Kidney epithelial cell (primary cell): ENCODE measurements around the gene PRCP. TPM values are rescaled to one million over a fixed set of nuclear protein-coding genes. Genes with fewer than 3 reads are reported as not detected.

Source experiments
- DNase-seq: peaks from one replicate; pipeline ENCODE4 v3.0.0-alpha.2; 2010; ENCODE audit warnings: low read depth
- H3K27me3 ChIP-seq: 2 replicates; pipeline ENCODE4 v1.6.0; 2011; ENCODE audit warnings: low read length; ENCODE audit not compliant: control insufficient read depth, insufficient read depth
- H3K36me3 ChIP-seq: 2 replicates; pipeline ENCODE4 v1.5.1; 2011; ENCODE audit warnings: low read length; ENCODE audit not compliant: control insufficient read depth, insufficient read depth
- H3K4me3 ChIP-seq: 2 replicates; pipeline ENCODE4 v1.5.1; 2011; ENCODE audit warnings: low read depth, mild to moderate bottlenecking, control low read depth, low read length
- CTCF ChIP-seq: IDR thresholded peaks from 2 replicates; pipeline ENCODE4 v1.5.1; 2011; ENCODE audit warnings: mild to moderate bottlenecking, moderate library complexity, low read length, control low read depth, inconsistent platforms; ENCODE audit not compliant: insufficient read depth, poor library complexity, severe bottlenecking
- total RNA-seq: library from RNA; depleted of rRNA; stranded (reverse); fragments of >200 nt; gene quantifications from 2 replicates; pipeline ENCODE4 v1.2.3, GENCODE V29; 2015

Gene PRCP
- total RNA-seq, 1 donor from 2014 or later: 23.7 TPM

GRCh38 chr11:82896183-82896582 is 4.0 kb downstream of the PRCP start:
- Histone ChIP-seq H3K36me3 (no peaks in the 10 kb centered on the region), H3K27me3 (no peaks in the 10 kb centered on the region), H3K4me3 (no peak overlapping the region)
- no peak for DNase-seq
- no peak for TF ChIP-seq CTCF

DNA sequence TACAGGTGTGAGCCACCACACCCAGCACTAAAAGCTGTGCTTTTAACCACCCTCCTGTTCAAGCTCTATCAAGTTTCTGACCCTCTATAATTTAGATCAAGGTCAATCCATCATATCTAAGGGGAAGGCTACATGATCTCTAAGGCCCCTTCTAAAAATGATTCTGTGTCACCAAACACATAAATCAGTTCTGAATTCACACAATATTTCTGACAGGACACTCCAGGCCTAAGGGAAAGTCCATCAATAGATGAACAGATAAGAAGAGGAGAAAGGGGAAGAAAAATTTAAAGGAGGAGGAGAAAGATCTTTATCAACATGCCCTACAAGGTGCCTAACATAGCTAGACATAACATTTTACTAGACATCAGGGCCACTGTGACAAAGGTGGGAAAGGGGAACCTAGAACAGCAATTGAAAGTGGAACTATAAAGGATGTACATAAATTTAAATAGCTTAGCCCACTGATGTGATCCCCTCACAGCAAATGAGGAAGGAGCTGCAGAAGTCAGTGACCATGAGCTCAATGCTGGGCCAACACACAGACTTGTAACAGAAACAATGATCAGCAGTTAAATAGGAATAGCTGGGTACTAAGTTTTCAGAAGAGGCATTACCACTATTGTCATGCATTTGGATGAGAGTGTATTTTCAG is 4.7 kb downstream of the PRCP start:
- TF ChIP-seq CTCF: no peak
- no peaks in the 10 kb centered on the region for H3K27me3 ChIP-seq
- H3K4me3 ChIP-seq: no peak overlapping the region
- no peaks in the 10 kb centered on the region for H3K36me3 ChIP-seq
- DNase-seq: no peak

DNA sequence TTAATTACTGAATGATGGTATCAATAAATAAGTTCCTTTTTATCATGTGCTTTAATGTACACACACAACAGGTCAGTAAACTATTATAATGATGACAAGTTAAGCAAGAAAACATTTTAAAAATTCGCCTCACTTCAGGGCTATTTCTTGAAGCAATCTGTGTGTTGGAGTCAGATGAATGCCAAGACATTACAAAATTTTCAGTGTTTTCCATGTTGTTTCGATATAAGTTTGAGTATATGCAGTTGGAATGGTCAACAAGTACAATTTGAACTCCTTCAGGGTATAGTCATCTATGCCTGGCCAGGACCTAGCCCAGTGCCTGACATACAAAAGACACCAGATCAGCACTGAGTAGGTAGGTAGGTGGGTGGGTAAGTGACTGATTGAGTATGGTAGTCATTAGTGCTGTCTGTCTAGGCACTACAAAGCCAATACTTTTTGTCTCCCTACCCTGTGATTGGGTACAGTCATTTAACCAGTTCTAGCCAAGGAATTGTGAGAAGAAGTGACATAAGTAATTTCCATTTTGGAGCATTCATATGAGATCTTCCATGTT is 7.5 kb downstream of the PRCP start:
- no peak for DNase-seq
- no peak overlapping the region for H3K4me3 ChIP-seq
- H3K36me3 ChIP-seq: no peaks in the 10 kb centered on the region
- H3K27me3 ChIP-seq: no peaks in the 10 kb centered on the region
- no peak for TF ChIP-seq CTCF

GRCh38 chr11:82890936-82891335 is 9.3 kb downstream of the PRCP start:
- H3K36me3 ChIP-seq: no peaks in the 10 kb centered on the region
- no peak for TF ChIP-seq CTCF
- DNase-seq: no peak
- H3K27me3 ChIP-seq: no peaks in the 10 kb centered on the region
- H3K4me3 ChIP-seq: no peak overlapping the region

DNA sequence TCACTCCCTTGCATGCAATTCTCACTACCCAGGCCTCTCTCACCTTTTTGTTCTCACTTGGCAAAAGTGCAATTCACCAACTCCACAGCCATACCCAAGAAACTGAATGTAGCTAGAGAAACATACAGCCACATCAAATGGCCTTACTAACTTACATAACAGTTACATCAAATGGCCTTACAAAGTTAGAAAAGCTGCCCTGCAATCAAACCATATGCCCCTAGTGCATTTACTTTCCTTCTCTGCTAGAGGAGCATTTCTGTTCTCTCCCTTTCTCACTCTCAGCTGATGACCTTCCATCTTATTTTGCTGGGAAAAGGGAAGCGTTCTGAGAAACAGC is 10.3 kb downstream of the PRCP start:
- DNase-seq: no peak
- H3K36me3 ChIP-seq: no peaks in the 10 kb centered on the region
- TF ChIP-seq CTCF: no peak
- no peaks in the 10 kb centered on the region for H3K27me3 ChIP-seq
- no peak overlapping the region for H3K4me3 ChIP-seq
